HG03342 (cell line): Measurements from ENCODE around the gene SIPA1L3.

Experiments used
- ATAC-seq: cut with Tn5 transposase; IDR thresholded peaks from one replicate; pipeline ENCODE4 v1.9.1; 2021; ENCODE audit warnings: mild to moderate bottlenecking, moderate library complexity; ENCODE audit not compliant: unreplicated experiment

Gene SIPA1L3

GRCh38 chr19:38093154-38093553 is 186.1 kb downstream of the SIPA1L3 start:
- ATAC-seq, result no peak

GRCh38 chr19:38093587-38093986 is 186.6 kb downstream of the SIPA1L3 start:
- ATAC-seq, result no peak

- ATAC-seq, result no peak
Measured at GRCh38 chr19:38095411-38096308, 188.7 kb downstream of the SIPA1L3 start.

GRCh38 chr19:38099966-38100365 is 193.0 kb downstream of the SIPA1L3 start:
- ATAC-seq, result no peak

- ATAC-seq, result no peak
Measured at GRCh38 chr19:38100589-38100988, 193.6 kb downstream of the SIPA1L3 start.

GRCh38 chr19:38101723-38102122 is 194.7 kb downstream of the SIPA1L3 start:
- no peak for ATAC-seq

- no peak for ATAC-seq
Measured at GRCh38 chr19:38105574-38105973, 198.6 kb downstream of the SIPA1L3 start.

- no peak for ATAC-seq
Measured at GRCh38 chr19:38107129-38107528, 200.1 kb downstream of the SIPA1L3 start.

- ATAC-seq, result no peak
Measured at GRCh38 chr19:38111898-38112297, 204.9 kb downstream of the SIPA1L3 start.

GRCh38 chr19:38114651-38115050 is 207.6 kb downstream of the SIPA1L3 start:
- no peak for ATAC-seq

- no peak for ATAC-seq
Measured at GRCh38 chr19:38115271-38115802, 208.3 kb downstream of the SIPA1L3 start.

- ATAC-seq, result no peak
Measured at GRCh38 chr19:38118176-38118575, 211.2 kb downstream of the SIPA1L3 start.

- ATAC-seq, result no peak
Measured at GRCh38 chr19:38120471-38121025, 213.5 kb downstream of the SIPA1L3 start.

- no peak for ATAC-seq
Measured at GRCh38 chr19:38122402-38123093, 215.5 kb downstream of the SIPA1L3 start.

GRCh38 chr19:38125238-38125637 is 218.2 kb downstream of the SIPA1L3 start:
- no peak for ATAC-seq

- no peak for ATAC-seq
Measured at GRCh38 chr19:38130399-38130798, 223.4 kb downstream of the SIPA1L3 start.

GRCh38 chr19:38132781-38133180 is 225.8 kb downstream of the SIPA1L3 start:
- ATAC-seq, result no peak

- no peak for ATAC-seq
Measured at GRCh38 chr19:38133319-38133718, 226.3 kb downstream of the SIPA1L3 start.

- no peak for ATAC-seq
Measured at GRCh38 chr19:38134540-38135149, 227.6 kb downstream of the SIPA1L3 start.

GRCh38 chr19:38135150-38135998 is 228.4 kb downstream of the SIPA1L3 start:
- ATAC-seq, result no peak
